C4-2B (cell line): ENCODE results near the gene CARD6.
A peak's percentile ranks its signal among the peaks of the same experiment; 100 is the strongest.
"Not testable (repeated sequence)": the region's sequence is repeated elsewhere in the genome, so short reads cannot be mapped to it uniquely, and the experiment has no call there.

Source experiments
- H3K27ac ChIP-seq: fragments of 450-650 bp; 2 replicates; pipeline ENCODE4 v1.5.1; 2017
- ZFX ChIP-seq: fragments of 450-650 bp; IDR thresholded peaks from 2 replicates; pipeline ENCODE4 v1.6.1; 2017
- TF ChIP-seq, protein P1 (sequence below): fragments of 450-650 bp; conservative IDR thresholded peaks from 2 replicates; pipeline ENCODE4 v1.5.1; 2017; ENCODE audit warnings: mild to moderate bottlenecking

The CARD6 gene

DNA sequence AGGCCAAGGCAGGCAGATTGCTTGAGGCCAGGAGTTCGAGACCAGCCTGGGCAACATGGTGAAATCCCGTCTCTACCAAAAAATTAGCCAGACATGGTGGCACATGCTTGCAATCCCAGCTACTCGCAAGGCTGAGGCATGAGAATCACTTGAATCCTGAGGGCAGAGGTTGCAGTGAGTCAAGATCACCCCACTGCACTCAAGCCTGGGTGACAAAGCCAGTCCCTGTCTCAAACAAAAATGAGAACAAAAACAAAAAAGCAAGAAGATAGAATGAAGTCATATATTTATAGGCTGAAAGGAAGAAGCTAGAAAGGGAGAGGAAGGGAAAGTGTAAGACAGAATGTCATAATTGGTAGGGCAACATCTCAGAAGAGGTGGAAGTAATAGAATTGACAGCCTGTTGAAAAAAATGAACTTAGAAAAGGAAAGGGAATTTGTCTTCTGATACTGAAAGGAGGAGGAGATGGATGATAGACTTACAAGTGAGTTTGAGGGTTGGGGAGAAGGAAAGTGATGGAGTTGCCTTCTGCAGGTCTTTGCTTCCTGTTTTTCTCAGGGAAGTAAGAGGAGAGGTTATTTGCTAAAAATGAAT, 32.2 kb downstream of the CARD6 start:
- TF ChIP-seq, protein P1, sequence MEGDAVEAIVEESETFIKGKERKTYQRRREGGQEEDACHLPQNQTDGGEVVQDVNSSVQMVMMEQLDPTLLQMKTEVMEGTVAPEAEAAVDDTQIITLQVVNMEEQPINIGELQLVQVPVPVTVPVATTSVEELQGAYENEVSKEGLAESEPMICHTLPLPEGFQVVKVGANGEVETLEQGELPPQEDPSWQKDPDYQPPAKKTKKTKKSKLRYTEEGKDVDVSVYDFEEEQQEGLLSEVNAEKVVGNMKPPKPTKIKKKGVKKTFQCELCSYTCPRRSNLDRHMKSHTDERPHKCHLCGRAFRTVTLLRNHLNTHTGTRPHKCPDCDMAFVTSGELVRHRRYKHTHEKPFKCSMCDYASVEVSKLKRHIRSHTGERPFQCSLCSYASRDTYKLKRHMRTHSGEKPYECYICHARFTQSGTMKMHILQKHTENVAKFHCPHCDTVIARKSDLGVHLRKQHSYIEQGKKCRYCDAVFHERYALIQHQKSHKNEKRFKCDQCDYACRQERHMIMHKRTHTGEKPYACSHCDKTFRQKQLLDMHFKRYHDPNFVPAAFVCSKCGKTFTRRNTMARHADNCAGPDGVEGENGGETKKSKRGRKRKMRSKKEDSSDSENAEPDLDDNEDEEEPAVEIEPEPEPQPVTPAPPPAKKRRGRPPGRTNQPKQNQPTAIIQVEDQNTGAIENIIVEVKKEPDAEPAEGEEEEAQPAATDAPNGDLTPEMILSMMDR = no peak
- TF ChIP-seq ZFX = no peak
- H3K27ac ChIP-seq = no peak overlapping the region

DNA sequence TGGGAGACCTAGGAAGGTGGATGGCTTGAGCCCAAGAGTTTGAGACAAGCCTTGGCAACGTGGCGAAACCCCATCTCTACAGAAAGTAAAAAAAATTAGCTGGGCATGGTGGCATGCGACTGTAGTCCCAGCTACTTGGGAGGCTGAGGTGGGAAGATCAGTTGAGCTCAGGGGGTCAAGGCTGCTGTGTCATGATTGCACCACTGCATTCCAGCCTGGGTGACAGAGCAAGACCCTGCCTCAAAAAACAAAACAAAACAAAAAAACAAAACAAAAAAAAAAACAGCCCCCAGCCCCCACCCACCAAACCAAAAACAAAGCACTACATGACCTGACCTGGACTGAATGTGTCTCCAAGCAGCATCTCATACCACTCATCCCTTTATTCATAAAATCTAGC, 34.8 kb downstream of the CARD6 start:
- no peak overlapping the region for H3K27ac ChIP-seq
- TF ChIP-seq, protein P1 = no peak
- TF ChIP-seq ZFX = no peak

DNA sequence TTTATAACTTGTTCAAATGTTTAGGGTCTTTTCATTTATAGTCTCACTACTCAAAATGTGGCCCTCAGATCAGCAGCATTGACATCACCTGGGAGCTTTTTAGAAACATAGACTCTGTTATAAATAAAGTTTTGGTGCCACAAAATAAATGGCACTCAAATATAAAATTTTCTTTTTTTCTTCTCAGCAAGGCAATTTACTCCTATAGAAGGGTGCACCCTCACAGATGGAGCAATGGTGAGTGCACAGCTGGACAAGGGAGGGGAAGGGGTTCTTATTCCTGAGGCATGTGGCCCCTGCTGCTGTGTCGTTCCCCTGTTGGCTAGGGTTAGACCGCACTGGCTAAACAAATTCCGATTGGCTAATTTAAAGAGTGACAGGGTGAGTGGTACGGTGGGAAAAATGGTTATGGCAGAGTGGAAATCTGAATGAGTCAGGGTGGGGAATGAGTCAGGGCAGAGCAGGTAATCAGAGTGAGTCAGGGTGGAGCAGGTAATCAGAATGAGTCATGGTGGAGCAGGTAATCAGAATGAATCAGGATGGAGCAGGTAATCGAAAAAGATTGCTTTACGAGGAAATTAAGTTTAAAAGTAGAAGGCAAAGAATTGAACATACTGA, 36.3 kb downstream of the CARD6 start:
- TF ChIP-seq, protein P1 = no peak
- no peak for TF ChIP-seq ZFX

DNA sequence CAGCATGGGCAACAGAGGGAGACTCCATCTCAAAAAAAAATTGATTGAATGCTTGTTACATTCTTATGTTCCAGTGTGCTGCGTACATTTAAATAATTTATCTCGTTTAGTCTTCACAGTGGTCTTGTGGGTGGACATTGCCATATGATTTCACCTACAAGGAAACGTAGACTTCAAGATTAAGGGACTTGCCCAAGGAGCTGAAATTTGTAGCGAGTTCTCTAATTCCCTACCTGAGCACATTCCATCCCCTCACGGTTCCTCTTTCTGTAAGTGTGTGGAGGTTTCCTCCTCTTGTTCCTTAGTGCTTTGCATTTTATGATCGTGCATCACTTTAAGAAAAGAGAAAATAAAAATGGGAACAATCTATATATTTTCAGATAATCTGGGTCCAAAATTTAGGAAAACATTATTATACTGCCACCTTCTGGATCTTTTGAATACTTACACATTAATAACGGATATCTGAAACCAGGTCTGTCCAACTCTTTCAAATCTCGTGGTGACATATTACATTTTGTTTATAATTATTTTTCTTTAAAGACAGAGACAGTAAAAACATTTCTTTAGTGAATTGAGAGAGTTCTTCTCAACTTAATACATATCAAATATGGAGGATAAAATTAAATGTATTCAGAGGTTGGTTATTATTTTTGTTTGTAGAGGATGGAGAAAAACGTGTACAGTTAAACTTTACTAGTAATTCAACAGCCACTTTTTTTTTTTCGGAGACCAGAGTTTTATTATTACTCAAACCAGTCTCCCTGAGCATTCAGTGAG, 38.2 kb downstream of the CARD6 start:
- no peak overlapping the region for H3K27ac ChIP-seq
- no peak for TF ChIP-seq ZFX
- TF ChIP-seq, protein P1 = peak; percentile 81

More for the DNA sequence above, 36.3 kb downstream of the CARD6 start:
- no peak overlapping the region for H3K27ac ChIP-seq

DNA sequence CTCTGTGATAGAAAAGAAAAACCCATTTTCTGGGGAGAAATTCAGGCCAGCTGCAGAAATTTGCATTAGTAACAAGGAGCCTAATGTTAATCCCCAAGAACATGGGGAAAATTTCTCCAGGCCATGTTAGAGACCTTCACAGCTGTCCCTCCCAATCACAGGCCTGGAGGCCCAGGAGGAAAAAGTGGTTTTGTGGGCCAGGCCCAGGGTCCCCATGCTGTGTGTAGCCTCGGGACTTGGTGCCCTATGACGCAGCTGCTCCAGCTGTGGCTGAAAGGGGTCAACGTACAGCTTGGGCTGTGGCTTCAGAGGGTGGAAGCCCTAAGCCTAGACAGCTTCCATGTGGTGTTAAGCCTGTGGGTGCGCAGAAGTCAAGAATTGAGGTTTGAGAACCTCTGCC, 41.1 kb downstream of the CARD6 start:
- TF ChIP-seq ZFX = no peak
- TF ChIP-seq, protein P1 = no peak
- H3K27ac ChIP-seq = no peak overlapping the region

DNA sequence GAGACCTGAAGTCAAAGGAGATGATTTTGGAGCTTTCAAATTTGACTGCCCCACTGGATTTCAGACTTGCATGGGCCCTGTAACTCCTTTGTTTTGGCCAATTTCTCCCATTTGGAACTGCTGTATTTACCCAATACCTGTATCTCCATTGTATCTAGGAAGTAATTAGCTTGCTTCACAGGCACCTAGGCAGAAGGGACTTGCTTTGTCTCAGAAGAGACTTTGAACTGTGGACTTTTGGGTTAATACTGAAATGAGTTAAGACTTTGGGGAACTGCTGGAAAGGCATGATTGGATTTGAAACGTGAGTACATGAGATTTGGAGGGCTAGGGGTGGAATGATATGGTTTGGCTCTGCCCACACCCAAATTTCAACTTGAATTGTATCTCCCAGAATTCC, 41.9 kb downstream of the CARD6 start:
- H3K27ac ChIP-seq = not testable (repeated sequence)

DNA sequence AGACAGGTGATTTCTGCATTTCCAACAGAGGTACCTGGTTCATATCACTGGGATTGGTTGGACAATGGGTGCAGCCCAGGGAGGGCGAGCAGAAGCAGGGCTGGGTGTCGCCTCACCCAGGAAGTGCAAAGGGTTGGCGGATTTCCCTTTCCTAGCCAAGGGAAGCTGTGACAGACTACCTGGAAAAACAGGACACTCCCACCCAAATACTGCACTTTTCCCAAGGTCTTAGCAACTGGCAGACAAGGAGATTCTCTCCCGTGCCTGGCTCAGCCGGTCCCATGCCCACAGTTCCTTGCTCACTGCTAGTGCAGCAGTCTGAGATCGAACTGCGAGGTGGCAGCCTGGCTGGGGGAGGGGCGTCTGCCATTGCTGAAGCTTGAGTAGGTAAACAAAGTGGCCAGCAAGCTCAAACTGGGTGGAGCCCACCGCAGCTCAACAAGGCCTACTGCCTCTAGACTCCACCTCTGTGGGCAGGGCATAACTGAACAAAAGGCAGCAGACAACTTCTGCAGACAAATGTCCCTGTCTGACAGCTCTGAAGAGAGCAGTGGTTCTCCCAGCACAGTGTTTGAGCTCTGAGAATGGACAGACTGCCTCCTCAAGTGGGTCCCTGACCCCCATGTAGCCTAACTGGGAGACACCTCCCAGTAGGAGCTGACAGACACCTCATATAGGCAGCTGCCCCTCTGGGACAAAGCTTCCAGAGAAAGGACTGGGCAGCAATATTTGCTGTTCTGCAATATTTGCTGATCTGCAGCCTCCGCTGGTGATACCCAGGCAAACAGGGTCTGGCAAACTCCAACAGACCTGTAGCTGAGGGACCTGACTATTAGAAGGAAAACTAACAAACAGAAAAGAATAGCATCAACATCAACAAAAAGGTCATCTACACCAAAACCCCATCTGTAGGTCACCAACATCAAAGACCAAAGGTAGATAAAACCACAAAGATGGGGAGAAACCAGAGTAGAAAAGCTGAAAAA, 54.6 kb downstream of the CARD6 start:
- H3K27ac ChIP-seq = peak overlapping the region; percentile 66
